ENCODE measurements around the gene SEMA5A.
"Not testable (repeated sequence)": the region's sequence is repeated elsewhere in the genome, so short reads cannot be mapped to it uniquely, and the experiment has no call there.

Gene SEMA5A

DNA sequence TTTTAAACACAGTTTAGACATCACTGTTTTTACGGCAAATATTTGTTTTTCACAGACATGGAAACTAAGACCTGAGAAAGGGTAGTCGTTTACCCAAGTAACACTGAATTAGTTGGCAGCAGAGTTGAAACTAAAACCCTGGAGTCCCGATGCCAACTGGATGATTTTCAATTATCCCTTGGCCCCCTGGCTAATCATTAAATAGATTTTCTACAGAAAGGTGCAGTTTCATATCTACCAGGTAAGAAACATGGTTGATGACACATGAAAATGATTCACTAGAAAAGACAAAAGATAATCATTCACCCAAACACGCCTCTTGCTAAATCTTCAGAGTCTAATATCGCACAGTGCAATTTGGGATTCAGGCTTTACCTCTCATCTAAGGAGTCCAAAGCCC, 136.9 kb downstream of the SEMA5A start:
- TF ChIP-seq, protein P1, sequence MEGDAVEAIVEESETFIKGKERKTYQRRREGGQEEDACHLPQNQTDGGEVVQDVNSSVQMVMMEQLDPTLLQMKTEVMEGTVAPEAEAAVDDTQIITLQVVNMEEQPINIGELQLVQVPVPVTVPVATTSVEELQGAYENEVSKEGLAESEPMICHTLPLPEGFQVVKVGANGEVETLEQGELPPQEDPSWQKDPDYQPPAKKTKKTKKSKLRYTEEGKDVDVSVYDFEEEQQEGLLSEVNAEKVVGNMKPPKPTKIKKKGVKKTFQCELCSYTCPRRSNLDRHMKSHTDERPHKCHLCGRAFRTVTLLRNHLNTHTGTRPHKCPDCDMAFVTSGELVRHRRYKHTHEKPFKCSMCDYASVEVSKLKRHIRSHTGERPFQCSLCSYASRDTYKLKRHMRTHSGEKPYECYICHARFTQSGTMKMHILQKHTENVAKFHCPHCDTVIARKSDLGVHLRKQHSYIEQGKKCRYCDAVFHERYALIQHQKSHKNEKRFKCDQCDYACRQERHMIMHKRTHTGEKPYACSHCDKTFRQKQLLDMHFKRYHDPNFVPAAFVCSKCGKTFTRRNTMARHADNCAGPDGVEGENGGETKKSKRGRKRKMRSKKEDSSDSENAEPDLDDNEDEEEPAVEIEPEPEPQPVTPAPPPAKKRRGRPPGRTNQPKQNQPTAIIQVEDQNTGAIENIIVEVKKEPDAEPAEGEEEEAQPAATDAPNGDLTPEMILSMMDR (IDR thresholded peaks at IDR 0.05; ENCODE audit: low read depth, low read length), result no peak
- in situ Hi-C loops (cut with HindIII; ENCODE audit: low sequenced_read_pairs), result no loop called here
- H3K4me3 ChIP-seq (ENCODE audit: low read depth, low read length), result no peak overlapping the region
- DNase-seq (ENCODE audit: low read depth, low spot score), result no peak

DNA sequence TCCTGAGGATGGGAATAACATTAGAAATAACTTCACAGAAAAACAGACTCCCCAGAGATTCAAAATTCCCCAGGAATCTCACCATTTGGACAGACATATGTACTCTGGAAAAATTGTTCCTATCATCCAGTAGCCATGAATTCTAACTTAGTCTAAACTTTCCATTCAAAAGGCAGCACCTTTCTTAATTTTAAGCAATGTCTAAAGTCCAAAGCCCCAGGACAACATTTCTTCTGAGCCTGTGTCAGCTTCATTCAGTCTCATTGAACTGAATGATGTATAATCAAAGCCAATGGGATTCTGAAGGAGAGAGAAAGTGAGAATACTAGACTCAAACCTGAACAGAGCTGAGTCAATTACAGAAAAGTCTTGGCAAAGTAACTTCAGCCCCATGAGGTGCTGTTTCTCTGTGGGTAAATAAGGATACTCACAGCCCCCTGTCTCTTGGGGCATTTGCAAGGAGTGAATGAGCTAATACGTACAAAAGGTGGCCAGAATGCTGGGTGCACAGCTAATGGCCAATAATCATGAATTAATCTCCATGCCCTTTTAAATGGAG, 140.6 kb downstream of the SEMA5A start:
- H3K4me3 ChIP-seq (ENCODE audit: low read depth, low read length), result no peak overlapping the region
- TF ChIP-seq, protein P1 (IDR thresholded peaks at IDR 0.05; ENCODE audit: low read depth, low read length), result no peak
- in situ Hi-C loops (cut with HindIII; ENCODE audit: low sequenced_read_pairs), result no loop called here
- no peak for DNase-seq (ENCODE audit: low read depth, low spot score)

DNA sequence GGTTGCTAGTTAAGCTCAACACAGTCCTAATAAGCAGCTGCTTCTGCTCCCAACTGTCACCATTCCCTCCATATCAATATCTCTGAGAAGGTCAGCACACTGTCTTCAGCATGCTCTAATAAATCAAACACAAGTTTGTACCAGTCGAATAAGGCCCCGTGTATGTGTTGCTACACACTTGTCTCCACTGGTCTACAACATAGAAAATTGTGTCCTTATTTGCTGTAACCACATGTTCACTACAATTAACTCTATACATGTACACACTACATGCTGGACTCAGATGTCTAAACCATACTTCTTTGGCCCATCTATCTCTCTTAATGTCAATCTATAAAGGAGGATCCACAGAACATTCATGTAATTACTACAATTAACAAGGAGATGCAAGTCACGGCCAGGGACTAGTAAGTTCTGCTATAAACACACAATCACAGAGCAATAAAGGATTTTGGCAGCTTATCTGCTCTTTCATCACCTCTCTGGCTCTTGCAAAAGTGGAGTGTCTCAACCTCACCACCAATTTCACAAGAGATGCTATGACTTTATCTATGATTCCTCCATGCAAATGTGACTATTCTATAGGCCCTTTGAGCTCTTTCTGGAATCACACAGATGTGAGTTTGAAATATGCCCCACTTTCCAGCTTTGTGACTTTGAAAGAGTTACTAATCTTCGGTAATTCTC, 143.9 kb downstream of the SEMA5A start:
- TF ChIP-seq, protein P1 (IDR thresholded peaks at IDR 0.05; ENCODE audit: low read depth, low read length), result no peak
- in situ Hi-C loops (cut with HindIII; ENCODE audit: low sequenced_read_pairs), result no loop called here
- no peak overlapping the region for H3K4me3 ChIP-seq (ENCODE audit: low read depth, low read length)
- DNase-seq (ENCODE audit: low read depth, low spot score), result no peak

DNA sequence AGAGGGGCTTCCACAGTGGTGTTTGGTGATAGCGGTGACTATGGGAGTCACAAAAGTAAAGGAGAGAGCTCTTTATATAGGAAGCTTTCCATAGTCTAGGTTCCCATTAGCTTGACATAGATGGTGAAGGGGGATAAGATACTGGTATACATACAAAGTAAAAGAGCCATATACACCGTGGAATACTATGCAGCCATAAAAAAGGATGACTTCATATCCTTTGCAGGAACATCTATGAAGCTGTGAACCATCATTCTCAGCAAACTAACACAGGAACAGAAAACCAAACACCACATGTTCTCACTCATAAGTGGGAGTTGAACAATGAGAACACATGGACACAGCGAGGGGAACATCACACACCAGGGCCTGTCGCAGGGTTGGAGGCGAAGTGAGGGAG, 146.1 kb downstream of the SEMA5A start:
- H3K4me3 ChIP-seq (ENCODE audit: low read depth, low read length); DNase-seq (ENCODE audit: low read depth, low spot score); in situ Hi-C loops (cut with HindIII; ENCODE audit: low sequenced_read_pairs): not testable (repeated sequence)

DNA sequence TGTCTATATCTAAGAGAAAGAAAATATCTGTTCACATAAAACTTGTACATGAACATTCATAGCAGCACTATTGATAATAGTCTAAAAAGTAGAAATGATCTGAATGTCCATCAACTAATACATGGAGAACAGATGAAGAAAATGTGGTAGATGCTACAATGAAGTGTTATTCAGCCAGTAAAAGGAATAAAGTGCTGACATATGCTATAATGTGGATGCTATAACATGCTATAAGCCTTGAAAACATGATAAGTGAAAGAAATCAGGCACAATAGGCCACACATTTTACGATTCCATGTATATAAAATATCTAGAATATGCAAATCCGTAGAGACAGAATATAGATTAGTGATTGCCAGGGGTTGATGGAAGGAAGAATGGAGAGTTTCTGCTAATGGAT, 146.8 kb downstream of the SEMA5A start:
- TF ChIP-seq, protein P1 (IDR thresholded peaks at IDR 0.05; ENCODE audit: low read depth, low read length), result no peak
- DNase-seq (ENCODE audit: low read depth, low spot score), result no peak
- H3K4me3 ChIP-seq (ENCODE audit: low read depth, low read length), result no peak overlapping the region
- in situ Hi-C loops (cut with HindIII; ENCODE audit: low sequenced_read_pairs), result no loop called here

DNA sequence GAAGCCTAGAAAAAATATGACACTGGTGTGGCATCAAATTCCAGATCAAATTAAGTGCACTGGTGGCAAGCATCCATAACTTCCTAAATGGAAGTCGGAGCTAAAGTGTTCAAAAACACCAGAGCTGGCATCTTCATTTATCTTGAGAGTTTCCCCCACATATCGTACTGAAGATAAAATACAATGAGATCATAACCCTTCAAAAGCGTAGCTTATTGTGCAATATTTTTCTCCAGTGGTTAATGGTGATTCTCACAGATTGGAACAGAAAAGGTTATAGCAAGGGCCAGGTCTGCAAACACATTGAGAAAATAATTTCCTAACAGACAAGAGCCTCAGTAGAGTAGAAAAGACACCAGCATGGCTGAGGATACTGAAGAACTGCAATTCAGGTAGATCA, 147.6 kb downstream of the SEMA5A start:
- no peak for DNase-seq (ENCODE audit: low read depth, low spot score)
- in situ Hi-C loops (cut with HindIII; ENCODE audit: low sequenced_read_pairs), result no loop called here
- TF ChIP-seq, protein P1 (IDR thresholded peaks at IDR 0.05; ENCODE audit: low read depth, low read length), result no peak
- H3K4me3 ChIP-seq (ENCODE audit: low read depth, low read length), result no peak overlapping the region

DNA sequence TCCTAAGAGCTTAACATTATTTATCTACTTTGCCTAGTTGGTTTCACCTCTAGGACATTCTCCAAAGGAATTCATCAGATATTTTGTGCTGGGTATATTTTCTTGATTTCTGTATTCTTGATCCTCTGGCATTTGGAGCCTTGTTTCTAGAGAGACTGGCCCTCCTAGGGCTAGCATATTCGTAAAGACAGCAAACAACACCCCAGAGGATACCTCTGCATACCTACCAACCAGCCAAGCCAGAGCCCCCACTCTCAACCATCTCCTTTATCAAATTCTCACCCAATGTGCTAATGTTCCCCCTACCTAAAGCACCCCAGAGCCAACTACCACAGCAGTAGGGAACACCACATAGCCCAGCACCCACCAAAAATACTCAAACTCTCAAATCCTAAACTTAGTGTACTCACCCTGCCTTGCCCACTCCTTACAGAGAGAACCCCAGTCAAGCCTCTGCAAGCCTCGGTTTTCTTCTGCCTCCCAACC, 149.5 kb downstream of the SEMA5A start:
- in situ Hi-C loops (cut with HindIII; ENCODE audit: low sequenced_read_pairs), result no loop called here
- TF ChIP-seq, protein P1 (IDR thresholded peaks at IDR 0.05; ENCODE audit: low read depth, low read length), result no peak
- H3K4me3 ChIP-seq (ENCODE audit: low read depth, low read length), result no peak overlapping the region
- DNase-seq (ENCODE audit: low read depth, low spot score), result no peak
